Astrocyte of the hippocampus (primary cell): Measurements from ENCODE around the gene RTN1.
A peak's percentile ranks its signal among the peaks of the same experiment; 100 is the strongest.
"Not testable (repeated sequence)": the region's sequence is repeated elsewhere in the genome, so short reads cannot be mapped to it uniquely, and the experiment has no call there.

Experiments
- DNase-seq: peaks from one replicate; pipeline ENCODE4 v3.0.0; 2011; ENCODE audit warnings: low read depth, low spot score

RTN1 gene

GRCh38 chr14:59707778-59708561 lies 162.6 kb downstream of the RTN1 start:
- peak; percentile 20 for DNase-seq

- DNase-seq: no peak
Measured at GRCh38 chr14:59705866-59706265, 164.7 kb downstream of the RTN1 start.

DNA sequence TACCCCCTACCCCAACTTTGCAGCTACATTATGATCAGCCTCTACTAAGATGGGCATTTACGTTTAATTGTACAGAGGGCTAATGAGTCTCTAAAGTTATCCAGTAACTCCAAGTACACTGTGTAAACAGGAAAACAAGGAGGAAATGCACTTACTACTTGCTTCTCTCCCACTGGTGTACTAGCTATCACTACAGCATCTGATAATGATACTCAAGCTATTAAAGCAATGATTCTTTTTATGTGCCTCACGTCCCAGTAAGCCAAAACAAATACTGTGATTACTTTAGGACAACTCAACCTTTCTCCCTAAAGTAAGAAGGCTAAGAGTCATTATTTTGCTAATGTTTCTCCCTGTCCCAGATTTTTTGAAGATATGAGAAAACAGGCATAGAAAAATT lies 165.3 kb downstream of the RTN1 start:
- no peak for DNase-seq

DNA sequence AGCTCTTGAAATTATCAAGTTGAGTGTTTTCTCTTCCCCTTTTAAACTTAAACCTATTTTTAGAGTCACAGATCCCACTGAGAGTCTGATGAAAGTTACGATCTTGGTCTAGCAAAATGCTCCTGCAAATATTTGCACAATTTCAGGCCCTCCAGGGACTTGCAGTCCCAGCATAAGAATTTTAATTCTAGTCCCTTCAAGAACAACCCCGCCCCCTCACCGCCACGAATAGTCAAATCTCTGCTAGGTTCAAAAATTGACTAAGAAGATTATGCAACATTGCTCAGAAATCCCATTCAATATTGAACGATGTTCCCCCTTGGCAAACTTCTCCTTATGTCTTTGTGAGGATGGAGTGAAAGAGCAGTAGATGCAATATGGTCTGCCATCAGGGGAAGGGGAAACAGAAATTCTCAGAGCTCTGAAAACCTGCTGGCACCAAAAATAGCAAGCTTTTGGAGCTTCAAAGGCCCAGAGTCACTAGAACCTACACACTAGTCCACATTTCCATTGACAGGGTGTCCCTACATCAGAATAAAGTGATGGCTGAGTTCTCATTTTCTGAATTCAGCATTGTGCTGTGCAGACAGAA lies 166.4 kb downstream of the RTN1 start:
- no peak for DNase-seq

GRCh38 chr14:59699442-59699841 lies 171.1 kb downstream of the RTN1 start:
- DNase-seq: no peak

GRCh38 chr14:59698793-59699192 lies 171.8 kb downstream of the RTN1 start:
- peak; percentile 42 for DNase-seq

DNA sequence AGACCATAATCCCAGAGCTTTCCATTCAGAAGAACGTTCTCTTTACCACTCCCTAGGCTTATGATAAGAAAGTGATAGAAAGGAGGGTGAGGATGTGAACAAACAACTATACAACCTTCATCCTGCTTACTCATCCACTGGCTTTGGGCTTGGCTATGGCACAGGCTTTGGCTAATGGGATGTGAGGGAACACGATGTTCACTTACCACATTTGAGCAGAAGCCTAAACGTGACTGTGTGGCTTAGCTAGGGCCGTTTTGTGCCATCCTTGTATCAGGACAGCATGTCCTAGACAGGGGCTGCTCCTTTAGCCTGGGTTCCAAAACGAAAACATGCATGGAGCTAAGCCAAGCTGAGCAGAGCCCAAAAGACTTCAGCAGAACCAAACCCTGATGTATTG lies 175.4 kb downstream of the RTN1 start:
- DNase-seq: no peak

- DNase-seq: no peak
Measured at GRCh38 chr14:59691266-59691665, 179.3 kb downstream of the RTN1 start.

GRCh38 chr14:59690426-59690825 lies 180.2 kb downstream of the RTN1 start:
- no peak for DNase-seq

- DNase-seq: peak; percentile 76
Measured at GRCh38 chr14:59688224-59689170, 182.1 kb downstream of the RTN1 start.

GRCh38 chr14:59687663-59688062 lies 182.9 kb downstream of the RTN1 start:
- DNase-seq: no peak

- peak; percentile 62 for DNase-seq
Measured at GRCh38 chr14:59679872-59680271, 190.7 kb downstream of the RTN1 start.

DNA sequence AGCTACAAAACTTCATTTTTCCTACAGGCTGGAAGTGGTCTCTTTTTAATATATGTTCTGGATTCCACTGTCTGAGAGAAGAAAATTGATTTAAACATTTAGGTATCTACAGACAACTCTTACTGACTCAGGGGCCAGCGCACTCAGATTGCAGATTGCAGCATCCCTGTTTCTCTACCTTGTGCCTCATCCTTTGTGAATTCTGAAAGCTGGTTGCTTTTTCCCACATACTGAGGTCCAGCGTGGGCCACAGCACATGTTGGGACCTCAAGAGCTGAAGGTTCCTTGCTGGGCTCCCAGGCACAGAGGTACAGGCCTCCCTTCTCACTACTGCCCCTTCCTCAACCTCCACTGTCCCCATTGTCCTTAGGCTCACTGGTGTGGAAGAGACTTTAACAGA lies 192.2 kb downstream of the RTN1 start:
- DNase-seq: no peak

GRCh38 chr14:59677771-59678231 lies 192.8 kb downstream of the RTN1 start:
- DNase-seq: peak; percentile 90

- no peak for DNase-seq
Measured at GRCh38 chr14:59675394-59675793, 195.2 kb downstream of the RTN1 start.

DNA sequence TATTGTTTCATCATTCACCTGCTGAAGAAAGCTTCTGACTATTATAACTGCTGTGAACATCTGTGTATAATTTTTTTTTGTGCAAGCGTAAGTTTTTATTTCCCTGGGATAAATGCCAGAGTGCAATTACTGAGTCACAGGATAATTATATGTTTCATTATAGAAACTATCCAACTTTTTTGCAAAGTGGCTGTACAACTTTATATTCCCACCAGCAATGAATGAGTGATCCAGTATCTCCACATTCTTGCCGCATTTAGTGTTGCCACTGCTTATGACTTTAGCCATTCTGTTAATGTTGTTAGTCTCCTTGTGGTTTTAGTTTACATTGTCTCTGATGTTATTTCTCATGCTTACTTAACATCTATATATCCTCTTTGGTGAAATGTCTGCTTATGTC lies 205.8 kb downstream of the RTN1 start:
- DNase-seq: no peak

- no peak for DNase-seq
Measured at GRCh38 chr14:59657769-59658168, 212.8 kb downstream of the RTN1 start.

DNA sequence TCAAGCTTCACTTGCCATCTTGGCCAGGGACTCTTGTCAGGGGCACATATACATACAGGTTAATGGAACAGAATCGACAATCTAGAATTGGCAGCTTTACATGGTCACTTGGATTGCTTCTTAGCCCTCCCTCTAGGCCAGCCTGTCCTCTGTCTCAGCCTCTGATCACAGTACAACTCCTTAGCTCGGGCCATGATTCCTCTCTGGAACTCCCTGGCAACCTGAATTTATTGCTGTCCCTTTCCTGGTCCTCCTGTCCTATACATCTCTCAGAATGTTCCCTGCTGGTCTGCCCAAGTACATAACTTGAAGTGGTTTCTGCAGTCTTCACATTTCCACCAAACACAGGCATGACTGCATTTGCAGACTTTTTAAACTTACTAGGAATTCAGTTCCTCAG lies 214.1 kb downstream of the RTN1 start:
- no peak for DNase-seq

DNA sequence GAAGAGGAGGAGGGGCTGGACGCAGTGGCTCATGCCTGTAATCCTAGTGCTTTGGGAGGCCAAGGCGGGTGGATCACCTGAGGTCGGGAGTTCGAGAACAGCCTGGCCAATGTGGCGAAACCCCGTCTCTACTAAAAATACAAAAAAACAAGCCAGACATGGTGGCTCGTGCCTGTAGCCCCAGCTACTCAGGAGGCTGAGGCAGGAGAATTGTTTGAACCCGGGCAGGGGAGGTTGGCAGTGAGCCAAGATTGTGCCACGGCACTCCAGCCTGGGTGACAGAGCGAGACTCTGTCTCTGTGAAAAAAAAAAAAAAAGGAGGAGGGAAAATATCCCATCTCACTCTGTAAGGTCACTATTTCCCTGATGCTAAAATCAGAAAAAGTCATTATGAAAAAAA lies 216.4 kb downstream of the RTN1 start:
- not testable (repeated sequence) for DNase-seq

GRCh38 chr14:59646832-59647231 lies 223.7 kb downstream of the RTN1 start:
- DNase-seq: not testable (repeated sequence)

DNA sequence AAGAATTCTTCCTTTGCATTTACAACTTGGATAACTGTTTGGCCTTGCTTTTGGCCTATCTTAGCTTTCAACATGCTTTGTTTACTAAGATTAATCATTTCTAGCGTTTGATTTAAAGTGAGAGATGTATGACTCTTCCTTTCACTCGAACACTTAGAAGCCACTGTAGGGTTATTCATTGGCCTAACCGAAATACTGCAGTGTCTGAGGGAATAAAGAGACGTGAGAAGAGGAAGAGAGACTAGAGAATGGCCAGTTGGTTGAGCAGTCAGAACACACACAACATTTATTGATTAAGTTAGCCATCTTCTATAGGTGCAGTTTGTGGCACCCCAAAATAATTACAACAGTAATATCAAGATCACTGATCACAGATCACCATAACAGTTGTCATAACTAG lies 231.7 kb downstream of the RTN1 start:
- no peak for DNase-seq

GRCh38 chr14:59634617-59635016 lies 236.0 kb downstream of the RTN1 start:
- DNase-seq: no peak
